ENCODE measurements around the gene RBM43. TPM values are rescaled to one million over a fixed set of nuclear protein-coding genes. Genes with fewer than 3 reads are reported as not detected.

The RBM43 gene
- total RNA-seq, 1 experiment from 2014 or later = 3.5 TPM

DNA sequence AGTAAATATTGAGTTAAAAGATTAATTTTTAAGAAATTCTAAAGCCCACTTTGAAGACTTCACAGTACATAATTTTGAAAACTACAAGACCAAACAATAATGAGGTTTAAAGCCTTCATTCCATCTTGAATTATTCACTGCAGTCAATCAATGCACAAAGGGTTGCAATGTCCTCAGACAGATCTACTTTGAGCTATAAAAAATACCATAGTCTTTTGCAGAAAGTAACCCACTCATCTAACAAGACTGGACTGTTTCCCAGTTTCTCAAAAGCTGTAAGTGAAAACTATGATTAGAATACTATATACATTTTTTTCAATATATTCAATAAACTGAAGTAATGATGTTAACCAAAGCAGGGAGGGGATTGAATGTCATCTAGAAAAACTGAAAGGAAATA is 10.2 kb upstream of the RBM43 start:
- no peak for DNase-seq (ENCODE audit: low spot score)
- in situ Hi-C loops (cut with HindIII; ENCODE audit: low sequenced_read_pairs) = no loop called here

DNA sequence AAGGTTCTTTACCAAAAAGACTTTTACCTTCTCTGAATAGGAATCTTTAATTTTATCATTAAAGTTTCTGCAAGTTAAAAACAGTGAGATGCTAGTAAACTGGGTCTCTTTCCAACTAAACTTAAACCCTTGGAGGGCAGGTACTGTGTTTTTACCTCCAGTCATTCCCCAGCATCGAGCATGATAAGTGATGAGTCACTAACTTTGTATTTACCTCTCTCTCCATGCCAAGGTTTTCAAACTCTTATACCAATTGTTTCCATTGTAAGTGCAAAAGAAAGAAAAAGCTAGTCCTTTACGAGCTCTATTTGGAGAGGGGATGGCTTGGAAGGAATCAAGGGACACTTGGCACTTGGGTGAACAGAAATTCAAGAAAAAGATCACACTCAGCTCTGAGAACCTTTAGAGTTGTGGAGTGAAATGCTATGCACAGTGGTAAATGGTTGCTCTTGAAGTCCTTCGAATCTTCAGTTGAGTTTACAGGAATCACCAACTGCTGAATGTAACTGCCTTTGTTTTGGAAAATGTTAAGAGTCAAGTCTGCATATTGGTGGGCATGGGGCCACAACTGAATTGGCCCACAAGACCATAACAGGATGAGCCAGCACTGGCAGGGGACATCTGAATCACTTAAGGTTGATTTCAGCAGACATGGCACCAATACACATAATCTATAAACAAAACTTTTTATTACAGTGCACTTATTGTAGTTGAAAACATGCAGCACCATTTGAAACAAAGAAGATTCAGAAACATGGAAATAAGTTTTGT is 8.3 kb upstream of the RBM43 start:
- in situ Hi-C loops (cut with HindIII; ENCODE audit: low sequenced_read_pairs) = no loop called here
- no peak for DNase-seq (ENCODE audit: low spot score)

DNA sequence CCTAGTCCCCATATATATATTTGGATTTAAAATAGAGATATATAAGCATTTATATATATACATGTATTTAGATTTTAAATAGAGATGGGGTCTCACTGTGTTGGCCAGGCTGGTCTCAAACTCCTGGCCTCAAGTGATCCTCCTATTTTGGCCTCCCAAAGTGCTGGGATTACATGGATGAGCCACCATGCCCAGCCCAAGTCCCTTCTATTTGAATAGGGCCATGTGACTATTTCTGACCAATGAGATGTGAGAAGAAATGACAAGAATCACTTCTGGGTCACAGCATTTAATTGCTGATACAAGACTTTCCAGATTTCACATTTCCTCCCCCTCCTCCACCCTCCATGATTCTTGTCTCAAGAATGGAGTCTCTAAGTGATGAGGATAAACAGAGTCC is 6.4 kb upstream of the RBM43 start:
- in situ Hi-C loops (cut with HindIII; ENCODE audit: low sequenced_read_pairs) = no loop called here
- no peak for DNase-seq (ENCODE audit: low spot score)

DNA sequence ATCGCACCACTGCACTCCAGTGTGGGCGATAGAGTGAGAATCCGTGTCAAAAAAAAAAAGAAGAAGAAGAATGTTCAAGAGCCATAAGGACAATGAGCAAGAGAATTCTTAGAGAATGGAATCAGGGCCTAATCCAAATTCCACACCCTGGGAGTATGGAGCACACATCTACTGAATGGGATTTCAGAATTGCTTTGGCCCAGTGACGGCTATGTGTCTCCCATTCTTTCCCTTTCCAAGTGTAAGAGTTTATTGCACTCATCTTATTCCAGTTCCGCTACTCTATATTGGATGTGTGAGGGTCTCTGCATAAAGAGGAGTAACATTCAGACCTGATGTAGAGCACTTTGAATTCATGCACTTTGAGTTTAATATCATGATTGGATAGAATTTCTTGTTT is 5.9 kb upstream of the RBM43 start:
- in situ Hi-C loops (cut with HindIII; ENCODE audit: low sequenced_read_pairs) = no loop called here
- no peak for DNase-seq (ENCODE audit: low spot score)

DNA sequence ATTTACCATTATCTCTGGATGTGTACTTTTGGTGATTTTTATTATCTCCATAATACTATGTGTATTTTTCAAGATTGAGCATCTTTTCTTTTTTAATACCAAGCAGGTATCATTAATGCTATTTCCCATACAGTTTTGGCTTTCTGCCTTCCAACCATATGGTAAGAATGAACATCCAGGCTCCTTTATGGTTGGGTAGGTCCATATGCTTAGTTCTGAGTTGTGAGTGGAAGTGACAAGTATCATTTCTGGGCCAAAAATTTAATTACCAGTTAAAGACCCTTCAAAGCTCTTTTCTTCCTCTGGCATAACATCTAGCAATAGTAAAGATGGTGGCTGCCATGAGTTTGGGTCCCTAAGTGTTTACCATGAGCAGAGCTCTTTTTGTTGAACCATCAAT is 4.3 kb upstream of the RBM43 start:
- no peak for DNase-seq (ENCODE audit: low spot score)
- in situ Hi-C loops (cut with HindIII; ENCODE audit: low sequenced_read_pairs) = no loop called here

DNA sequence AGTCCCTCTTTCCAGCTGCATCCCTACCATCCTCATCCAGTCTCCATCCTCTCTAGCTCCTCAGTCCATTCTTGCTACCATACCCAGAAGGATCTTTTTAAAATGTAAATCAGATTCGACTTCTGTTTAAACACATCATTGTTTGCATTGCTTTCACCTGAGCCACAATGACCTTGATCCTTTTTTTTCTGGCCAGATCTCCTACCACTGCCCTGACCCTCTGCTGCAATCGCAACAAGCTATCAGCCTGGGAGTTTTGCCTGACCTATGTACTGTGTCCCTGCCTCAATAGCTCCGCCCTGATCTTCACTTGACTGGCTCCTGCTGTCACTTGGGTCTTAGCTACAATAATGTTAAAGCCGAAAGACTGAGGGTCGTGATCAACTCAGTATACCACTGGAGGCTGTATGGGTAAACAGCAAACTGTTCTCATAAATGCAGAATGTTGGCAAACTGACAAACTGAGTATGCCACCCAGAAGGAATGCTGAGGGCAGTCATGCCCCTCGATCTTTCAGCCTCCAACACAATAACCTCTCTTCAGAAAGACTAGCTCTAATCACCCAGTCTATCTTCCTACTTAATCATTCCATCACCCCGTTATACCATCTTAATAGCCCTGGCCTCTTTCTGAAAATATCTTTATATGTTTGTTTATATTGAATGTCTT is 2.6 kb upstream of the RBM43 start:
- in situ Hi-C loops (cut with HindIII; ENCODE audit: low sequenced_read_pairs) = no loop called here
- no peak for DNase-seq (ENCODE audit: low spot score)

DNA sequence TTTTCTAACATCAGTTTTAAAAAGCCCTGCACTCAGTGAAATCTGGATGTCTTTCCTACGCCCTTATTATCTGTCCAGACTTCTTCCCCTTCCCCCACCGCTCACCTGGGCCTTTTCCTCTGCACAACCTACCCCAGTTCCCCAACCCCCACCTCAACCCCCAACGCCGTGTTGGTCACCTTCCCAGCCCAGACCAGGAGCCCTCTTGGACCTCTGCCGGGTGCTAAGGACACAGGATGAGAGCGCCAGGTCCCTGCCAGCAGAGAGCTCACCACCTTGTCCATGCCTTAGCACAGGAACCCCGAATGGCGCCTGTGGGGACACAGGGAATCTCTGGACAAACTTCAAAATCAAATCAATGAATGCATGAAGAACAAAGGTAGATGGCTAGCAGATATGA is 966 bp upstream of the RBM43 start:
- in situ Hi-C loops (cut with HindIII; ENCODE audit: low sequenced_read_pairs) = no loop called here
- no peak for DNase-seq (ENCODE audit: low spot score)

DNA sequence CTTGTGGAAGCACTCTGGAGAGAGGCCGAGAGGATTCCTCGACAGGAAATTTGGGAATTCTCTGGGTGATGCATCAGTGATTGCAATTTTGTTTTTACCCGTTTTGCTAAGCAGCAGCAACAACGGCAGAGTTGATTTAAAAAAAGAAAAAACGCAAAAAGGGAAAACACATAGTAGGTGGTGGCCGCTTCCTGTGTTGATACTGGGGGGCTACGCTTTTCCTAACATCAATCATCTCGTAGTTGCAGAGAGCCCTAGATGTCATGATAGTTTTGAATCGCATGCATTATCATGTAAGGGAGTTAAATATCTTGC is 271 bp upstream of the RBM43 start:
- in situ Hi-C loops (cut with HindIII; ENCODE audit: low sequenced_read_pairs) = no loop called here
- DNase-seq (ENCODE audit: low spot score) = no peak

DNA sequence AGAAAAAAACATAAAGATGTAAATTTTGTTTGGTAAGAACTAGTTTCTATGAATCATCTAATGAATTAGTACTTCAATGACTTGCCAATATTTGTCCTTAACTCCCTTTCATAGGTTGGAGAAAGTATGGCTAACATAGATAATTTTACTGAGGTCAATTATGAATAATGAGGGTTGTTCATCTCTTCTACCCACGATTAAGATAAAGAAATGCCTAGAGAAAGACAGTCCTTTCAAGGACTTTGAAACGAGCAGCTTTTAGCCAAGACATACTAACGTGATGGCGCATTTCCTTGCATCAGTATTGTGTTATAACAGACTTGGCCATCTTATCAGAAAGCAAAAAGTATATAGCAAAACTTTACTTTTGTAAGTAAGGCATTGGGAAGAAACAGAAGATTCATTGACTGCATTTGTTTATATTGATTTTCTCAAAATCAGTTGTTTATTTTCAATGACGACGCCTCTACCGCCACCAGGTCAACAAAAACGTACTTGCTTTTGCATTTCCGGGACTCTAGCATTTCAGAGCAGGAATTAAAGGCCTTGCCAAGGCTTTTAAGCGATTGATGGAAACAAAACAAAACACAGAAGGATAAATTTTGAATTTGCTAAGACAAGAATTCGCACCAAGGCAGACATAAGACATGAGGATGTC is 961 bp downstream of the RBM43 start:
- no peak for DNase-seq (ENCODE audit: low spot score)
- in situ Hi-C loops (cut with HindIII; ENCODE audit: low sequenced_read_pairs) = no loop called here

DNA sequence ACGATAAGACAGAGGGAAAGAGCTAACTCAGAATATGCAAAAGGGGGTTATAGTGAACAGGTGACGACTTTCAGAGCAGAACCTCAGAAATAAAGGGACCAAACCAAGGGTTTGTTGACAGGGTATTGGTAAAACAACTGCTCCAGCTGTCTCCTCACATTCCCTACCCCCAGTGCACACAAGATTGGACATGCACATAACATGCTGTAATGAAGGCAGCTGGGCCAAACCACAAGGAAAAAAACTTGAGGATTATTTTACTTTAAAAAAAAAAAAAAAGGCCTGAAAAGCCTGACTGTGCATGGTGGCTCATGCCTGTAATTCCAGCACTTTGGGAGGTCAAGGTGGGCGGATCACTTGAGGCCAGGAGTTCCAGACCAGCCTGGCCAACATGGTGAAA is 3.5 kb downstream of the RBM43 start:
- in situ Hi-C loops (cut with HindIII; ENCODE audit: low sequenced_read_pairs) = no loop called here

DNA sequence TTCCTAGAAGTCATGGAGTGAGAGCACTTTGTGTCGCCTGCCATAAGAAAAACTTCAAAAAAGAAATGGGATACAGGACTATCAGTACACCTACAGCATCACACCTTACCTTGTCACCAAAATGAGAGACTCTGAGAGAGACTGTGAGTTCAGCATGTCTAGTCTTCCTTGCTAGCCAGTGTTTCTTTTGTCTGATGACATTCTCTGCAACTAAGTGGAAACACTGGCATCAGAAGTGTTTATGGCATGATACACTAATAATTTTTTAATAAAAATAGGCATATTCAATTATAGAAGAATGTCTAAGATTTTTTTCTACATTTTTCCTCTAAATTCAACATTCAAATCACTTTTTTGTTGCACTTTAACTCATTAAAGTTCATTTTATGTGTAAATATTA is 9.0 kb downstream of the RBM43 start:
- in situ Hi-C loops (cut with HindIII; ENCODE audit: low sequenced_read_pairs) = no loop called here
- DNase-seq (ENCODE audit: low spot score) = no peak

More for the DNA sequence above, 3.5 kb downstream of the RBM43 start:
- DNase-seq (ENCODE audit: low spot score) = no peak

DNA sequence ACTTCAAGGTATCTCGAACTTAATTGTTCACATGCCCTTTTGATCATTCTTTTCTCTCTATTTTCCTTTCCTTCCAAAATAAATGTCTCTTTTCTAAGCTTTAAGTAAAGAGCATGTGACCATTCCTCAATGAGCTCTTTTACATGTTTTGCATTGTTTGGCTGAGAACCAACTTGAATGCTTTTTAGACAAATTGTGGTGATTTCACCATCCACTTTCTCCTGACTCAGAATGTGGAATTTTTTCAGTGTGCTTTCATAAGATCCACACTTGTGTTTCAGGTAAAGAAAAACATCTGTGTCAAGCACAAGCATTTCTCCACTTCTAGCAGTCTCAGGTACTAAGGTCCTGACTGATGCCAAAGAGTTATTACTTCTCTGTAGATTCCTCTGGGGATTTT is 10.7 kb downstream of the RBM43 start:
- in situ Hi-C loops (cut with HindIII; ENCODE audit: low sequenced_read_pairs) = no loop called here
- no peak for DNase-seq (ENCODE audit: low spot score)

DNA sequence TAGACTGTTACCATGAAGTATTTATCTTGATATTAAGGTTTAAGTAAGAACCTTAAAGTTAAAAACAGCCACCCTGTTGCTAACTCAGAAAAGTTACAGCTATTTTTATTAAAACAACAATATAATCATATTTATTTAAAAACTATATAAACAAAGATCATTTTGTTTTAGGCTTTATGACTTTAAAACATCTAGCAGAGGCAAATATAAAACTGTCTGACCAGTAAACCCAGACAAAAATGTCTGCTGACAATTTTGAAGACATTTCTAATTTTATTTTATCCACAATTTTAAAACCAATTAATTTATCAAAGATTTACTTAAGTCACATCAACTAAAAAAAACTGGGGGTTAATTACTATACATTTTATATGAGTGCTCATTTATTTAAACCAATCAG is 14.2 kb downstream of the RBM43 start:
- no peak for DNase-seq (ENCODE audit: low spot score)
- in situ Hi-C loops (cut with HindIII; ENCODE audit: low sequenced_read_pairs) = no loop called here

DNA sequence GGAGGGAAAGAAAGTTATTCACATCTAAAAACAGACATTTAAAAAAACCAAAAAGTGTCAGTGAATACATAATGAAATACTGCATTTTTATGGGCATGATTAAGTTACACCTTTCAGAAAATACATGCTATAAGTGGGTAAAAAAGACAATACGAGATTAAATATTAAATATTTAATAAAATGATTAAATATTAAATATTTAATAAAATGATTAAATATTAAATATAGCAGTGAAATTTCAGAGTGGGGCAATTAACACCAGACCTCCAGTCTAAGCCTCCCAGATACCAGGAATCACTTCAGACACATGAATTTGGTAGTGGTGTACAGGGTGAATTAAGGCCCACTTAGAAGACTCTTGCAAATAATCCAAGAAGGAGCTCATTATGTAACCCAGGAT is 15.5 kb downstream of the RBM43 start:
- no peak for DNase-seq (ENCODE audit: low spot score)
- in situ Hi-C loops (cut with HindIII; ENCODE audit: low sequenced_read_pairs) = no loop called here

DNA sequence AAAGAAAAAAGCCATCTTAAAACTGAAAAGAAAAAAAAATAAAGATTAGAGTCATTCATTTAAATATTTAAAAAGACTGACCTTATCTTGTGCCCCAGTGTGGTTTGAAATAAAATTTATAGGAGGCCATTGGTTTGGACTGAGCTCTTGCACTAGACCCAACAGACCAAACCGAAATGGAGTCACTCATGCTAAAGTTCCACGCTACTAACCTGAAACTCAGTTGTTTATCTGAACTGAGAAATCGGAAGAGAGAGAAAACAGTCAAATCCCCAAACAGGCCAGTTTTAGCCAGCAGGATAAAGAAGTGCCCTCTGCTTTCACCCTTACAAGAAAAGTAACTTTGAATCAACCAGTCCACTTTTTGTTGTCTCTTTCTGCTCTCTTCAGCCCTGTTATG is 18.2 kb downstream of the RBM43 start:
- no peak for DNase-seq (ENCODE audit: low spot score)
- in situ Hi-C loops (cut with HindIII; ENCODE audit: low sequenced_read_pairs) = no loop called here

DNA sequence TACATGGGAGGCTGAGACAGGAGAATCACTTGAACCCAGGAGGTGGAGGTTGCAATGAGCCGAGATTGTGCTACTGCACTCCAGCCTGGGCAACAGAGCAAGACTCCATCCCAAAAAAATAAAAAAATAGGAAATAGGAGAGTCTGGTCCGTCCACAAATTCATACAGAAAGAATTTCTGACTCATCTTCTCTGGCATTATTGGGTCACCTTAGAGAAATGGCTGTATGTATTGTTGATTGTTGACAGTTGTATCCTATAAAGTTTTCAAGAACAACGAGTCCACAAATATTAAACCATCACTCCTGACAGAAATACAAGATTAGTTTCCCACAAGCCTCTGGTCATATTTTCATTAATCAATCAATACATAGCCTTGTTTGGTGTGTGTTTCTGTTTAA is 20.4 kb downstream of the RBM43 start:
- in situ Hi-C loops (cut with HindIII; ENCODE audit: low sequenced_read_pairs) = no loop called here
- no peak for DNase-seq (ENCODE audit: low spot score)

DNA sequence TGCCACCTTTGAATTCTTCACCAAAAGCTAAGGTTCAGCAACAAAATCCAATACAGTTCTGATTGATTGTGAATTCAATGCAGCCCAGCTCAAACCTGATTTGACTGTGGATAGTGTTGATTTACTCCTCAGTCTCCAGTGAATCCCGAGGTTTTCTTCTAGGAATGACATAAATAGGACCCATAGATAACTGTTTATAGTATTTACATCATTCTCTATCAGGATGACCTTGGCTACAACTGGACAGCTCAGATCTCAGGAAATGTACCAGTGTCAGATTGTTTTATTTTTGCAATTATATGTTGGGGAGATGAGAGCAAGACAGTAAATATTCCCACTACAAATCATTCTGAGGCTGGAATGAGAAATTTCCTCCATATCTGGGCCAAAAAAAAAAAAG is 21.2 kb downstream of the RBM43 start:
- DNase-seq (ENCODE audit: low spot score) = no peak
- in situ Hi-C loops (cut with HindIII; ENCODE audit: low sequenced_read_pairs) = no loop called here

DNA sequence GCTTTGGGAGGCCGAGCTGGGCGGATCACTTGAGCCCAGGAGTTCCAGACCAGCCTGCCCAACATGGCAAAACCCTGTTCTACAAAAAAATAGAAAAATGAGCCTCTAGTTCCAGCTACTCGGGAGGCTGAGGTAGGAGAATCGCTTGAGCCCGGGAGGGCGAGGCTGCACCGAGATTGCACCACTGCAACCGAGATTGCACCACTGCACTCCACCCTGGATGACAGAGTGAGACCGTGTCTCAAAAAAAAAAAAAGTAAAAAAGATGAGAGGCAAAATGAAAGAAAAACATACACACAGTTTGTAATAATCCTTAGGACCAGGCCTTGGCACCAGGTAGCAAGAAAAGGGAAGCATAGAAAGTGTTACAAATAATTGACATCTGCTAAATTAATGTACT is 22.0 kb downstream of the RBM43 start:
- in situ Hi-C loops (cut with HindIII; ENCODE audit: low sequenced_read_pairs) = no loop called here
- no peak for DNase-seq (ENCODE audit: low spot score)

DNA sequence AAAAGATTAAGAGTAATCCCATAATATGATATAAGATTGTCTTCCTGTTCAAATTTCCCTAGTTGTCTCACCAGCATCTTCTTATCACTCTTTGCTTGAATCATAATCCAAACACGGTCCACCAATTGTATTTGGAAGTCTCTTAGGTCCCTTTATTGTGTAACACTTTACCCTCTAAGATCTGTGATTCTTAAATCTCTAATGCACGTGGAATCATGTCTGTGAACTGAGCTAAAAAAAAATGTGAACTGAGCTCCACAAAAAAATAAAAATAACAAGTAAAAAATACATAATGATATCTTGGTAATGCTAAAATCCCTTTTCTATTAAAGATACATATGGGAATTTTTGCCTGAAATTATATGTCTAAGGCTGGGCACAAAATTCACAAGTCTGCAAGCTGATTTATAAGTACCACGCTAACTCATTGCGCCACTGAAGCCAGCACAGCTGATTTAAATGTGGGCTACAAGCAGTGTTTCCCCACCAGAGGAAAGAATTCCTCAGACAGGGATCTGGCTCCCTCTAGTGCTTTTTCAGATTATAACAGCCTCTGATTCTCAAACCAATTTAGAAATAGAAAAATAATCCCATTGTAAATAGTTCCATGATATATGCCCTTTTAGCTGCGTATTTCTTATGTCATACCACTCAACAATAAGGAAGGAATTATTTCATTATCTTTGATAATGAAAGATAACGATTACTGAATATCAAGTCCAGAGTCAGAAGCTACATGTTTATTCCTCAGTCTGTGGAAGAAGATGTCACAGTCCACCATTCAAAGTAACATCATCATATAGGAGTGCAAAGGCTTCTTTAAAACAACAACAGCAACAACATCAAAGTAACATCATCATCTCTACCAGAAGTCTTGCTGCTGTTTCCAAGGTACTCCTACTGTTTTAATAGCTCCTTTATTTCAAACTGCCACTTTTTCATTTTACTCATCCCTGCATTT is 22.9 kb downstream of the RBM43 start:
- peak; percentile 70 for DNase-seq (ENCODE audit: low spot score)
- in situ Hi-C loops (cut with HindIII; ENCODE audit: low sequenced_read_pairs) = no loop called here
